GM12878 (cell line): ENCODE data around the gene PGLYRP2. TPM values are rescaled to one million over a fixed set of nuclear protein-coding genes. Genes with fewer than 3 reads are reported as not detected.

Experiments used
- ATAC-seq: fragments of 200-7000 bp; cut with Tn5 transposase; 3 replicates; pipeline ENCODE4 v1.9.1; 2020; ENCODE audit warnings: mild to moderate bottlenecking, moderate library complexity
- BruUV-seq: library from RNA; stranded (reverse); fragments of 400-500 nt; replicated peaks from 2 replicates; lab custom pipeline; 2021; lab: Mats Ljungman, UMichigan
- CTCF ChIA-PET: fragments of 300-600 bp; sonication (Branson Sonifier 250); formaldehyde crosslinking; extraction: SDS; loops from one replicate; lab custom pipeline; 2021; ENCODE audit warnings: inconsistent platforms; lab: Yijun Ruan, JAX
- POLR2A ChIA-PET: fragments of 350-600 bp; formaldehyde crosslinking; extraction: SDS; loops from one replicate; lab custom pipeline; 2021; ENCODE audit warnings: inconsistent platforms; lab: Charles Lee
- RAD21 ChIA-PET: fragments of 300-600 bp; sonication (Branson Sonifier 250); formaldehyde crosslinking; loops from one replicate; lab custom pipeline; 2023; ENCODE audit warnings: antibody characterized with exemption; ENCODE audit not compliant: unreplicated experiment; lab: Charles Lee
- SMC1A ChIA-PET: fragments of 300-600 bp; sonication (Branson Sonifier 250); formaldehyde crosslinking; loops from one replicate; lab custom pipeline; 2023; ENCODE audit not compliant: unreplicated experiment, uncharacterized antibody; lab: Charles Lee
- DNase-seq: peaks from one replicate; pipeline ENCODE4 v3.0.0-alpha.2; 2011; ENCODE audit warnings: low read depth, low spot score
- FAIRE-seq: peaks from 3 replicates; lab custom pipeline; 2011; peaks lifted over from hg19 to GRCh38; lab: Jason Lieb, UNC
- H2AFZ ChIP-seq: 2 replicates; pipeline ENCODE4 v1.6.0; 2011; ENCODE audit warnings: low read depth, low read length, control low read depth; ENCODE audit not compliant: control insufficient read depth
- H3K27ac ChIP-seq: 2 replicates; pipeline ENCODE4 v1.5.1; 2011; ENCODE audit warnings: control low read depth; ENCODE audit not compliant: control insufficient read depth, insufficient read depth
- H3K27me3 ChIP-seq, 2 experiments: replicated peaks in 1 of 2; 2 replicates each; pipeline versions ENCODE4 v1.6.0 to v1.6.1; 2011; ENCODE audit warnings: low read length in 1 of 2; ENCODE audit not compliant: control insufficient read depth in 2 of 2, insufficient read depth in 2 of 2
- H3K36me3 ChIP-seq, 2 experiments: 2 replicates each; pipeline ENCODE4 v1.5.1; 2011; ENCODE audit warnings: low read length in 1 of 2; ENCODE audit not compliant: control insufficient read depth in 2 of 2, insufficient read depth in 2 of 2
- H3K4me1 ChIP-seq: 2 replicates; pipeline ENCODE4 v1.6.1; 2011; ENCODE audit warnings: mild to moderate bottlenecking, low read length, moderate library complexity, mixed read lengths; ENCODE audit not compliant: control insufficient read depth, insufficient read depth
- H3K4me2 ChIP-seq: 2 replicates; pipeline ENCODE4 v1.6.0; 2011; ENCODE audit warnings: control low read depth; ENCODE audit not compliant: control insufficient read depth, insufficient read depth
- H3K4me3 ChIP-seq: fragments of 200-600 bp; sonication (generic); 2 replicates; pipeline ENCODE4 v1.5.1; 2016
- H3K79me2 ChIP-seq: 2 replicates; pipeline ENCODE4 v1.6.0; 2011; ENCODE audit warnings: low read length; ENCODE audit not compliant: control insufficient read depth, insufficient read depth
- H3K9ac ChIP-seq: 2 replicates; pipeline ENCODE4 v1.8.0; 2011; ENCODE audit warnings: low read length, control low read depth, mixed read lengths; ENCODE audit not compliant: control insufficient read depth, insufficient read depth
- H3K9me3 ChIP-seq: replicated peaks from 3 replicates; pipeline ENCODE4 v1.5.1; 2011; ENCODE audit warnings: mild to moderate bottlenecking, low read length; ENCODE audit not compliant: control insufficient read depth, insufficient read depth
- H4K20me1 ChIP-seq: 2 replicates; pipeline ENCODE4 v1.6.0; 2011; ENCODE audit not compliant: control insufficient read depth, insufficient read depth
- BCL11A ChIP-seq: IDR thresholded peaks from 2 replicates; pipeline ENCODE4 v1.6.1; 2011; ENCODE audit warnings: low read depth, low read length
- BMI1 ChIP-seq: fragments of 450-650 bp; IDR thresholded peaks from 2 replicates; pipeline ENCODE4 v1.6.1; 2016; ENCODE audit warnings: mild to moderate bottlenecking, moderate library complexity, borderline replicate concordance
- EGR1 ChIP-seq, 2 experiments: IDR thresholded peaks; 1 replicate in 1 of 2; 2 replicates in 1 of 2; pipeline ENCODE4 v1.6.1; 2011 to 2012; ENCODE audit warnings: low read depth in 2 of 2, low read length in 2 of 2, borderline replicate concordance in 1 of 2, mild to moderate bottlenecking in 1 of 2, moderate library complexity in 1 of 2
- ESRRA ChIP-seq: IDR thresholded peaks from 2 replicates; pipeline ENCODE4 v1.6.1; 2012; ENCODE audit warnings: mild to moderate bottlenecking, low read length, improper control_type of control experiment
- EZH2 ChIP-seq: IDR thresholded peaks from 2 replicates; pipeline ENCODE4 v1.6.1; 2012; ENCODE audit warnings: low read depth, mild to moderate bottlenecking, control low read depth, inconsistent platforms, low read length, borderline replicate concordance; ENCODE audit not compliant: control insufficient read depth
- MTA3 ChIP-seq: IDR thresholded peaks from 2 replicates; pipeline ENCODE4 v1.6.1; 2012; ENCODE audit warnings: low read length, inconsistent platforms, borderline replicate concordance
- NR2F1 ChIP-seq: fragments of 450-650 bp; conservative IDR thresholded peaks from 2 replicates; pipeline ENCODE4 v1.6.1; 2017; ENCODE audit warnings: mild to moderate bottlenecking
- PML ChIP-seq: IDR thresholded peaks from 2 replicates; pipeline ENCODE4 v1.6.1; 2012; ENCODE audit warnings: low read length, inconsistent platforms
- POU2F2 ChIP-seq: IDR thresholded peaks from 3 replicates; pipeline ENCODE4 v1.6.1; 2011; ENCODE audit warnings: low read depth, mild to moderate bottlenecking, low read length, borderline replicate concordance
- RB1 ChIP-seq: fragments of 450-650 bp; formaldehyde crosslinking; IDR thresholded peaks from 2 replicates; pipeline ENCODE4 v1.6.1; 2017; ENCODE audit warnings: mild to moderate bottlenecking, borderline replicate concordance
- SP1 ChIP-seq: IDR thresholded peaks from one replicate; pipeline ENCODE4 v1.6.1; 2011; ENCODE audit warnings: low read depth, low read length
- TAF1 ChIP-seq: IDR thresholded peaks from 2 replicates; pipeline ENCODE4 v1.6.1; 2011; ENCODE audit warnings: mild to moderate bottlenecking, low read depth, low read length, borderline replicate concordance
- WGBS: methylation state at CpG from one replicate; pipeline ENCODE4 v1.1.6; 2016; ENCODE audit warnings: low lambda C conversion rate; ENCODE audit not compliant: insufficient replicate concordance, insufficient coverage; ENCODE audit errors: missing lambda C conversion rate; 5-methylcytosine and 5-hydroxymethylcytosine counted together
- in situ Hi-C: fragments of 300-500 bp; cut with MboI; formaldehyde crosslinking; loops from 9 replicates; pipeline ENCODE4 v1.14.3; 2018; ENCODE audit warnings: mixed read lengths
- intact Hi-C: fragments of 100-400 bp; cut with micrococcal nuclease; formaldehyde crosslinking; loops from one replicate; pipeline ENCODE4 v1.14.2; 2022; ENCODE audit not compliant: unreplicated experiment
- polyA plus RNA-seq, 11 experiments: library from polyadenylated mRNA; depleted of rRNA in 4 of 11; unstranded in 6 of 11; stranded (reverse) in 5 of 11; fragments of >200 nt; fragmentation: Nextera tagmentation in 4 of 11; fragmentation: Illumina TruSeq in 1 of 11; extraction: Ambion mirVana in 4 of 11; extraction: Trizol in 1 of 11; gene quantifications; 1 replicate in 1 of 11; 2 replicates in 10 of 11; pipeline versions ENCODE4 v1.2.1 to v1.2.3, GENCODE V29; 2011 to 2016; ENCODE audit warnings: inconsistent platforms in 2 of 11, missing spikeins in 2 of 11, low read depth in 1 of 11
- total RNA-seq, 4 experiments: library from RNA; depleted of rRNA in 3 of 4; stranded (reverse); fragments of >200 nt in 3 of 4; fragmentation: Illumina TruSeq in 1 of 4; extraction: Trizol in 1 of 4; gene quantifications; 2 replicates each; pipeline versions ENCODE4 v1.2.1 to v1.2.3, GENCODE V29; 2013 to 2021

Gene PGLYRP2
- total and polyA plus RNA-seq, 10 of the 15 experiments (the other 5 are each of a cell fraction or from before 2014, with no cell fraction given) = 0.15 to 0.48 (median 0.26) TPM; not detected in 5

GRCh38 chr19:15423130-15423529 is 56.2 kb downstream of the PGLYRP2 start (continued):
- no peak for TF ChIP-seq RB1
- TF ChIP-seq MTA3 = no peak
- TF ChIP-seq BCL11A = no peak
- no peak for TF ChIP-seq EGR1 (IDR thresholded peaks at IDR 0.05; ENCODE audit: borderline replicate concordance in 1 of 2, low read depth in 2 of 2, low read length in 2 of 2)
- TF ChIP-seq EZH2 = no peak
- TF ChIP-seq, all 136 proteins: peak for 0

DNA sequence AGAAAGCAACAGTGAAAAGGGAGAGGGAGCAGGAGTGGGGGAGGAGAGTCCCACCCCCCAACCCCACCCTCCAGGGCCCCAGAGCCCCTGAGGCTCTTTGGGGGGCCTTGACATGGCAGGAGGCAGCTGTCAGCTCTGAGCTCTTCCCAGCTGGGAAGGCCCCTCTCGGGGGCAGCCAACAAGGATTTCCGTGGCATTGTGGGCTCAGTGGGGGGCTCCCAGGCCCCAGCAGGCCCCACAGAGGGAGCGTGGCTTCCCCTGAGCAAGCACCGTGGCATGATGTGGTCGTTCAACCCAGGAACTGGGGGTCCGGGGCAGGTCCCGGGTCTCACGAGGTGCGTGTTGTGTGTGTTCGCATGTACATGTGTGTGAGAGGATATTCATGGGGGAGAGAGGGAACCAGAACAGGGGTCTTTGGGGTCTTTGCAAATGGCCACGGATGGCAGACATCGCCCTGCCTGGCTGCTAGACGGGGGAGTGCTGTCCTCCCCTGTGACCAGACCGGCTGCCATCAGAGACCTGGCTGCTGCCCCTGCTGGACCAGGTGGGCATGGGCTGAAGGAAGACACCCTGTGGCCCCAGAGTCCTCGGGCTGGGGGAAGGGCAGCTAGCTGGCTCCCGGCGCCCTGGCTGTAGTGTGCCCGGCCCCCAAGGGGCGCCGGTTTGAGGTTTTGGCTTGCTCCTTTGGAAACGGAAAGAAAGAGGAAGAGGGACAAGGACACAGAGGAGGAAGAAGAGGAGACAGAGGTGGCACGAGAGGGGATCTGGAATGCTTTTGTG is 56.8 kb downstream of the PGLYRP2 start:
- in situ Hi-C loops = no loop called here
- no peaks in the 10 kb centered on the region for H3K27me3 ChIP-seq
- H3K9ac ChIP-seq = no peak overlapping the region
- TF ChIP-seq NR2F1 (no peak), BMI1 (no peak), POU2F2 (no peak), PML (no peak), TAF1 (no peak), ESRRA (no peak), SP1 (no peak)
- WGBS = 93% methylated on average over 22 of the region's 22 CpGs
- intact Hi-C loops = no loop called here
- peaks cover 3% of the 10 kb centered on the region for H3K4me1 ChIP-seq
- no peaks in the 10 kb centered on the region; the same call in 2 of the 3 replicates for H3K9me3 ChIP-seq
- H4K20me1 ChIP-seq = 0 out of 2 replicates have a peak, but pooled peaks cover 3% of the 10 kb centered on the region
- H2AFZ ChIP-seq = no peak overlapping the region
- ChIA-PET RAD21 (no interaction called here), CTCF (interaction anchor here (6.1 kb wide), 1 partner anchor 133 kb away, joined by 85 read pairs; no protein-coding TSS in a partner anchor), POLR2A (no interaction called here), SMC1A (no interaction called here)
- DNase-seq = no peak
- H3K4me3 ChIP-seq = no peak overlapping the region
- no peak for FAIRE-seq
- no peak overlapping the region for H3K4me2 ChIP-seq
- BruUV-seq = no TSS peak
- no peak overlapping the region for H3K27ac ChIP-seq
- H3K79me2 ChIP-seq = peaks cover 14% of the 10 kb centered on the region
- no peak for ATAC-seq
- H3K36me3 ChIP-seq = peaks cover 12 to 40% of the 10 kb centered on the region in 2 experiments
